Measurements from ENCODE around the gene MYO9A.
"Not testable (repeated sequence)": the region's sequence is repeated elsewhere in the genome, so short reads cannot be mapped to it uniquely, and the experiment has no call there.

Gene MYO9A

GRCh38 chr15:72021604-72022003, 96.3 kb downstream of the MYO9A start:
- H4K8ac ChIP-seq (ENCODE audit: low read depth, low read length), result no peak overlapping the region
- no peak overlapping the region for H3K4me2 ChIP-seq (ENCODE audit: low read length)
- no peaks in the 10 kb centered on the region for H3K79me2 ChIP-seq (ENCODE audit: control insufficient read depth, insufficient read depth, low read length)
- DNase-seq, result no peak
- H3K4me3 ChIP-seq (ENCODE audit: low read length), result no peak overlapping the region
- no peak overlapping the region for H3K23ac ChIP-seq (ENCODE audit: low read length)
- no peak overlapping the region for H2BK15ac ChIP-seq (replicated peaks; ENCODE audit: low read depth)
- no peaks in the 10 kb centered on the region for H3K79me1 ChIP-seq (ENCODE audit: low read length)
- H3K18ac ChIP-seq (ENCODE audit: low read length), result no peak overlapping the region
- no peak overlapping the region for H3K9ac ChIP-seq (ENCODE audit: low read length)
- no peak overlapping the region for H2AK5ac ChIP-seq (ENCODE audit: low read length)
- no peak overlapping the region for H2BK5ac ChIP-seq (ENCODE audit: low read length)
- no peak overlapping the region for H3K4ac ChIP-seq (ENCODE audit: low read depth, low read length)
- no peak overlapping the region for H3K27ac ChIP-seq (ENCODE audit: low read depth, low read length)
- WGBS (ENCODE audit: extremely low coverage, insufficient coverage, low lambda C conversion rate), result no CpG with 5 or more reads among the region's 2 CpGs
- no peak overlapping the region for H2BK120ac ChIP-seq (ENCODE audit: low read depth, low read length)
- H3K4me1 ChIP-seq (ENCODE audit: control insufficient read depth, low read depth, low read length), result no peaks in the 10 kb centered on the region
- no peak overlapping the region for H3K56ac ChIP-seq (ENCODE audit: low read length)
- no peaks in the 10 kb centered on the region for H3K27me3 ChIP-seq (ENCODE audit: insufficient read depth, low read length, poor library complexity)
- H3K36me3 ChIP-seq (ENCODE audit: control insufficient read depth, insufficient read depth, low read length), result no peaks in the 10 kb centered on the region
- no peak overlapping the region for H4K5ac ChIP-seq (ENCODE audit: low read length)

- DNase-seq, result no peak
- no peak overlapping the region for H3K4ac ChIP-seq (ENCODE audit: low read depth, low read length)
- H3K9ac ChIP-seq (ENCODE audit: low read length), result no peak overlapping the region
- no peak overlapping the region for H3K23ac ChIP-seq (ENCODE audit: low read length)
- no peaks in the 10 kb centered on the region for H3K27me3 ChIP-seq (ENCODE audit: insufficient read depth, low read length, poor library complexity)
- H4K5ac ChIP-seq (ENCODE audit: low read length), result no peak overlapping the region
- no peak overlapping the region for H3K4me2 ChIP-seq (ENCODE audit: low read length)
- no peak overlapping the region for H2BK5ac ChIP-seq (ENCODE audit: low read length)
- no peak overlapping the region for H3K18ac ChIP-seq (ENCODE audit: low read length)
- no peaks in the 10 kb centered on the region for H3K36me3 ChIP-seq (ENCODE audit: control insufficient read depth, insufficient read depth, low read length)
- H2AK5ac ChIP-seq (ENCODE audit: low read length), result no peak overlapping the region
- no peak overlapping the region for H4K8ac ChIP-seq (ENCODE audit: low read depth, low read length)
- no peak overlapping the region for H3K4me3 ChIP-seq (ENCODE audit: low read length)
- no peak overlapping the region for H2BK120ac ChIP-seq (ENCODE audit: low read depth, low read length)
- H3K4me1 ChIP-seq (ENCODE audit: control insufficient read depth, low read depth, low read length), result no peaks in the 10 kb centered on the region
- no CpG with 5 or more reads among the region's 1 CpG for WGBS (ENCODE audit: extremely low coverage, insufficient coverage, low lambda C conversion rate)
- no peaks in the 10 kb centered on the region for H3K79me1 ChIP-seq (ENCODE audit: low read length)
- H3K79me2 ChIP-seq (ENCODE audit: control insufficient read depth, insufficient read depth, low read length), result no peaks in the 10 kb centered on the region
- no peak overlapping the region for H3K27ac ChIP-seq (ENCODE audit: low read depth, low read length)
- no peak overlapping the region for H2BK15ac ChIP-seq (replicated peaks; ENCODE audit: low read depth)
- H3K56ac ChIP-seq (ENCODE audit: low read length), result no peak overlapping the region
Observed at GRCh38 chr15:72020799-72021198, 97.2 kb downstream of the MYO9A start.

GRCh38 chr15:72014555-72014954, 103.4 kb downstream of the MYO9A start:
- H3K27me3 ChIP-seq (ENCODE audit: insufficient read depth, low read length, poor library complexity), result not testable (repeated sequence)

GRCh38 chr15:72013703-72014102, 104.2 kb downstream of the MYO9A start:
- no peaks in the 10 kb centered on the region for H3K27me3 ChIP-seq (ENCODE audit: insufficient read depth, low read length, poor library complexity)

More at GRCh38 chr15:72014555-72014954, 103.4 kb downstream of the MYO9A start:
- WGBS (ENCODE audit: extremely low coverage, insufficient coverage, low lambda C conversion rate), result no CpG with 5 or more reads among the region's 3 CpGs
- H2BK5ac ChIP-seq (ENCODE audit: low read length); H3K4me2 ChIP-seq (ENCODE audit: low read length); H3K79me1 ChIP-seq (ENCODE audit: low read length); H3K4me3 ChIP-seq (ENCODE audit: low read length); H3K36me3 ChIP-seq (ENCODE audit: control insufficient read depth, insufficient read depth, low read length); H3K4me1 ChIP-seq (ENCODE audit: control insufficient read depth, low read depth, low read length); DNase-seq; H2AK5ac ChIP-seq (ENCODE audit: low read length); H3K9ac ChIP-seq (ENCODE audit: low read length); H3K23ac ChIP-seq (ENCODE audit: low read length); H2BK15ac ChIP-seq (replicated peaks; ENCODE audit: low read depth); H3K56ac ChIP-seq (ENCODE audit: low read length); H3K18ac ChIP-seq (ENCODE audit: low read length); H3K4ac ChIP-seq (ENCODE audit: low read depth, low read length); H4K8ac ChIP-seq (ENCODE audit: low read depth, low read length); H3K27ac ChIP-seq (ENCODE audit: low read depth, low read length); H2BK120ac ChIP-seq (ENCODE audit: low read depth, low read length); H4K5ac ChIP-seq (ENCODE audit: low read length); H3K79me2 ChIP-seq (ENCODE audit: control insufficient read depth, insufficient read depth, low read length): not testable (repeated sequence)

GRCh38 chr15:72011302-72011942, 106.5 kb downstream of the MYO9A start:
- Histone ChIP-seq H3K4me2 (ENCODE audit: low read length) (no peak overlapping the region), H3K79me2 (ENCODE audit: control insufficient read depth, insufficient read depth, low read length) (no peaks in the 10 kb centered on the region), H3K27ac (ENCODE audit: low read depth, low read length) (no peak overlapping the region), H3K4me1 (ENCODE audit: control insufficient read depth, low read depth, low read length) (no peaks in the 10 kb centered on the region), H2BK5ac (ENCODE audit: low read length) (no peak overlapping the region), H3K4ac (ENCODE audit: low read depth, low read length) (no peak overlapping the region), H2BK15ac (replicated peaks; ENCODE audit: low read depth) (no peak overlapping the region), H4K8ac (ENCODE audit: low read depth, low read length) (no peak overlapping the region), H3K79me1 (ENCODE audit: low read length) (no peaks in the 10 kb centered on the region), H3K27me3 (ENCODE audit: insufficient read depth, low read length, poor library complexity) (no peaks in the 10 kb centered on the region), H2BK120ac (ENCODE audit: low read depth, low read length) (no peak overlapping the region), H2AK5ac (ENCODE audit: low read length) (no peak overlapping the region), H3K9ac (ENCODE audit: low read length) (no peak overlapping the region), H3K36me3 (ENCODE audit: control insufficient read depth, insufficient read depth, low read length) (no peaks in the 10 kb centered on the region), H4K5ac (ENCODE audit: low read length) (no peak overlapping the region), H3K23ac (ENCODE audit: low read length) (no peak overlapping the region), H3K18ac (ENCODE audit: low read length) (no peak overlapping the region), H3K4me3 (ENCODE audit: low read length) (no peak overlapping the region), H3K56ac (ENCODE audit: low read length) (no peak overlapping the region)
- no peak for DNase-seq
- no CpG with 5 or more reads among the region's 2 CpGs for WGBS (ENCODE audit: extremely low coverage, insufficient coverage, low lambda C conversion rate)

More at GRCh38 chr15:72013703-72014102, 104.2 kb downstream of the MYO9A start:
- H4K5ac ChIP-seq (ENCODE audit: low read length), result no peak overlapping the region
- no peaks in the 10 kb centered on the region for H3K79me1 ChIP-seq (ENCODE audit: low read length)
- H3K4me3 ChIP-seq (ENCODE audit: low read length), result no peak overlapping the region
- no peak overlapping the region for H2AK5ac ChIP-seq (ENCODE audit: low read length)
- H3K4me2 ChIP-seq (ENCODE audit: low read length), result no peak overlapping the region
- no peaks in the 10 kb centered on the region for H3K36me3 ChIP-seq (ENCODE audit: control insufficient read depth, insufficient read depth, low read length)
- no CpG with 5 or more reads among the region's 2 CpGs for WGBS (ENCODE audit: extremely low coverage, insufficient coverage, low lambda C conversion rate)
- H3K9ac ChIP-seq (ENCODE audit: low read length), result no peak overlapping the region
- H2BK15ac ChIP-seq (replicated peaks; ENCODE audit: low read depth), result no peak overlapping the region
- H4K8ac ChIP-seq (ENCODE audit: low read depth, low read length), result no peak overlapping the region
- H3K23ac ChIP-seq (ENCODE audit: low read length), result no peak overlapping the region
- H3K79me2 ChIP-seq (ENCODE audit: control insufficient read depth, insufficient read depth, low read length), result no peaks in the 10 kb centered on the region
- no peak overlapping the region for H3K27ac ChIP-seq (ENCODE audit: low read depth, low read length)
- no peak overlapping the region for H3K4ac ChIP-seq (ENCODE audit: low read depth, low read length)
- H2BK120ac ChIP-seq (ENCODE audit: low read depth, low read length), result no peak overlapping the region
- no peaks in the 10 kb centered on the region for H3K4me1 ChIP-seq (ENCODE audit: control insufficient read depth, low read depth, low read length)
- H3K56ac ChIP-seq (ENCODE audit: low read length), result no peak overlapping the region
- H2BK5ac ChIP-seq (ENCODE audit: low read length), result no peak overlapping the region
- no peak overlapping the region for H3K18ac ChIP-seq (ENCODE audit: low read length)
- no peak for DNase-seq

GRCh38 chr15:72009222-72009621, 108.7 kb downstream of the MYO9A start:
- no peaks in the 10 kb centered on the region for H3K36me3 ChIP-seq (ENCODE audit: control insufficient read depth, insufficient read depth, low read length)
- H2BK5ac ChIP-seq (ENCODE audit: low read length), result no peak overlapping the region
- no peak overlapping the region for H3K27ac ChIP-seq (ENCODE audit: low read depth, low read length)
- H3K27me3 ChIP-seq (ENCODE audit: insufficient read depth, low read length, poor library complexity), result no peaks in the 10 kb centered on the region
- H3K79me2 ChIP-seq (ENCODE audit: control insufficient read depth, insufficient read depth, low read length), result no peaks in the 10 kb centered on the region
- H3K4me2 ChIP-seq (ENCODE audit: low read length), result no peak overlapping the region
- no peak overlapping the region for H4K5ac ChIP-seq (ENCODE audit: low read length)
- H3K4ac ChIP-seq (ENCODE audit: low read depth, low read length), result no peak overlapping the region
- H3K4me3 ChIP-seq (ENCODE audit: low read length), result no peak overlapping the region
- H4K8ac ChIP-seq (ENCODE audit: low read depth, low read length), result no peak overlapping the region
- no peaks in the 10 kb centered on the region for H3K79me1 ChIP-seq (ENCODE audit: low read length)
- H2AK5ac ChIP-seq (ENCODE audit: low read length), result no peak overlapping the region
- no peak overlapping the region for H3K23ac ChIP-seq (ENCODE audit: low read length)
- WGBS (ENCODE audit: extremely low coverage, insufficient coverage, low lambda C conversion rate), result no CpG with 5 or more reads among the region's 2 CpGs
- H3K56ac ChIP-seq (ENCODE audit: low read length), result no peak overlapping the region
- H2BK120ac ChIP-seq (ENCODE audit: low read depth, low read length), result no peak overlapping the region
- DNase-seq, result peak; percentile 44
- no peak overlapping the region for H3K18ac ChIP-seq (ENCODE audit: low read length)
- H3K4me1 ChIP-seq (ENCODE audit: control insufficient read depth, low read depth, low read length), result no peaks in the 10 kb centered on the region
- no peak overlapping the region for H3K9ac ChIP-seq (ENCODE audit: low read length)
- no peak overlapping the region for H2BK15ac ChIP-seq (replicated peaks; ENCODE audit: low read depth)

Data from mesendoderm (in vitro differentiated cells).